ENCODE results near the gene ESRRB. TPM values are rescaled to one million over a fixed set of nuclear protein-coding genes. Genes with fewer than 3 reads are reported as not detected.
"Not testable (repeated sequence)": the region's sequence is repeated elsewhere in the genome, so short reads cannot be mapped to it uniquely, and the experiment has no call there.

ESRRB gene
- total and polyA plus RNA-seq, 7 donors: 0.17 to 9.9 (median 2.5) TPM

- Histone ChIP-seq H3K27me3 (ENCODE audit: insufficient read depth in 3 of 3, low read length in 2 of 3) (no peaks in the 10 kb centered on the region), H3K4me1 (no peaks in the 10 kb centered on the region), H3K4me3 (no peak overlapping the region), H3K9me3 (no peaks in the 10 kb centered on the region), H3K36me3 (ENCODE audit: insufficient read depth in 1 of 2, low read depth in 1 of 2) (no peaks in the 10 kb centered on the region), H3K27ac (no peak overlapping the region)
- intact Hi-C loops (cut with DNase I): no loop called here
- TF ChIP-seq CTCF (IDR thresholded peaks at IDR 0.05): no peak
- DNase-seq (no peak), ATAC-seq (no peak)
- 58 to 66% (median 65%) methylated on average over 15 of the region's 15 CpGs for WGBS, 3 donors
Observed at GRCh38 chr14:76531821-76532318, 155.9 kb downstream of the ESRRB start.

GRCh38 chr14:76536636-76537035 lies 160.7 kb downstream of the ESRRB start:
- H3K27me3 ChIP-seq (ENCODE audit: insufficient read depth in 3 of 3, low read length in 2 of 3); intact Hi-C loops (cut with DNase I); H3K36me3 ChIP-seq (ENCODE audit: insufficient read depth in 1 of 2, low read depth in 1 of 2); H3K9me3 ChIP-seq; ATAC-seq; H3K4me1 ChIP-seq; DNase-seq; H3K4me3 ChIP-seq; H3K27ac ChIP-seq: not testable (repeated sequence)
- 94 to 96% (median 95%) methylated on average over 21 to 25 of the region's 25 CpGs for WGBS, 3 donors

- 34 to 41% (median 41%) methylated on average over 10 of the region's 10 CpGs for WGBS, 3 donors
- no peaks in the 10 kb centered on the region for H3K9me3 ChIP-seq
- no peak overlapping the region for H3K27ac ChIP-seq
Observed at GRCh38 chr14:76537906-76538647, 162.1 kb downstream of the ESRRB start.

GRCh38 chr14:76538648-76539008 lies 162.7 kb downstream of the ESRRB start:
- Histone ChIP-seq H3K36me3 (ENCODE audit: insufficient read depth in 1 of 2, low read depth in 1 of 2) (no peaks in the 10 kb centered on the region), H3K4me1 (no peaks in the 10 kb centered on the region), H3K27me3 (ENCODE audit: insufficient read depth in 3 of 3, low read length in 2 of 3) (peaks cover 0 to 6% (median 2%) of the 10 kb centered on the region in 3 donors), H3K27ac (no peak overlapping the region), H3K4me3 (no peak overlapping the region), H3K9me3 (no peaks in the 10 kb centered on the region)
- WGBS, 3 donors: 28 to 39% (median 33%) methylated on average over 1 of the region's 1 CpG
- TF ChIP-seq CTCF (IDR thresholded peaks at IDR 0.05): no peak
- DNase-seq (no peak), ATAC-seq (no peak)
- intact Hi-C loops (cut with DNase I): no loop called here

More at GRCh38 chr14:76537906-76538647, 162.1 kb downstream of the ESRRB start:
- Histone ChIP-seq H3K36me3 (ENCODE audit: insufficient read depth in 1 of 2, low read depth in 1 of 2) (no peaks in the 10 kb centered on the region), H3K4me3 (no peak overlapping the region), H3K27me3 (ENCODE audit: insufficient read depth in 3 of 3, low read length in 2 of 3) (peaks cover 0 to 5% (median 2%) of the 10 kb centered on the region in 3 donors), H3K4me1 (no peaks in the 10 kb centered on the region)
- TF ChIP-seq CTCF (IDR thresholded peaks at IDR 0.05): no peak
- DNase-seq (no peak), ATAC-seq (no peak)
- intact Hi-C loops (cut with DNase I): no loop called here

GRCh38 chr14:76539130-76539529 lies 163.2 kb downstream of the ESRRB start:
- Histone ChIP-seq H3K27me3 (ENCODE audit: insufficient read depth in 3 of 3, low read length in 2 of 3) (peaks cover 0 to 6% (median 2%) of the 10 kb centered on the region in 3 donors), H3K9me3 (no peaks in the 10 kb centered on the region), H3K4me1 (no peaks in the 10 kb centered on the region), H3K27ac (no peak overlapping the region), H3K4me3 (no peak overlapping the region), H3K36me3 (ENCODE audit: insufficient read depth in 1 of 2, low read depth in 1 of 2) (no peaks in the 10 kb centered on the region)
- DNase-seq: no peak
- no peak for ATAC-seq
- no peak for TF ChIP-seq CTCF (IDR thresholded peaks at IDR 0.05)
- intact Hi-C loops (cut with DNase I): no loop called here
